Coronary artery (tissue), 2 donors: ENCODE measurements around the gene PIK3R2.

ENCODE experiments used
- DNase-seq: peaks from one replicate; pipeline ENCODE4 v3.0.0-alpha.2; 2017; ENCODE audit warnings: low spot score
- H3K27ac ChIP-seq, 2 donors: fragments of 200-600 bp; sonication (generic); one replicate each; pipeline ENCODE4 v1.5.1; 2016 to 2019
- H3K4me3 ChIP-seq: fragments of 200-600 bp; sonication (generic); 2 replicates; pipeline ENCODE4 v1.5.1; 2016; ENCODE audit warnings: mild to moderate bottlenecking, moderate library complexity
- TF ChIP-seq, protein P1 (sequence below): fragments of 200-600 bp; sonication (generic); IDR thresholded peaks from one replicate; pipeline ENCODE4 v1.5.1; 2019; ENCODE audit warnings: antibody characterized with exemption

PIK3R2 gene

DNA sequence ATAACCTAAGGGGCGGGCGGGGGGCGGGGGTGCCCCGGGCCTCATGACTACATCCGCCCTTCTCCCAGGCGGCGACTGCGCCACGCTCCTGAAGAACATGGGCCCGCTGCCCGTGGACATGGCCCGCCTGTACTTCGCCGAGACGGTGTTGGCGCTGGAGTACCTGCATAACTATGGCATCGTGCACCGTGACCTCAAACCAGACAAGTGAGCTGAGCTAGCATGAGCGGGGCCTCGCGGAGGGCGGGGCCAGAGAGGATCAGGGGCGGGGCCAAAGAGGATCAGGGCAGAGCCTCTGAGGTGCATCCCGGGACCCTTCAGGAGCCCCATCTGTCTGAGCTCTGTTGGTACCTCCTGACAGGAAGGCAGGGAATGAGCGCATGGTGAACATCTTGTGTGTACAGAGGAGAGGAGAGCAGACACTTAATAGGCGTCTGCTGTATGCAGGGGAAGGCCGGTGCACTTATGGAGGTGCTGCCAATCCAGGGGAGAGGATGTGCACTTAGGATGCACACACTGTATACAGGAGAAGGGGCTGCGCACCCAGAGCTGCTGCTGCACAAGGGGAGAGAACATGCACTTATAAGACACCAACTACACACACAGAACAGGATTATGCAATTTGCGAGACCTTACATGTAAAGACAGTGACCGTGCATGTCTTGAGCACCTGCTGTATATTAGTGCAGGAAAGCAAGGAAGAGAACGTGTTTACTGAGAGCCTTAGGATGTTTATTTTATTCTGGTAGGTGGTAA is 20.9 kb upstream of the PIK3R2 start:
- no peak for DNase-seq
- H3K27ac ChIP-seq, result no peak overlapping the region
- TF ChIP-seq, protein P1, sequence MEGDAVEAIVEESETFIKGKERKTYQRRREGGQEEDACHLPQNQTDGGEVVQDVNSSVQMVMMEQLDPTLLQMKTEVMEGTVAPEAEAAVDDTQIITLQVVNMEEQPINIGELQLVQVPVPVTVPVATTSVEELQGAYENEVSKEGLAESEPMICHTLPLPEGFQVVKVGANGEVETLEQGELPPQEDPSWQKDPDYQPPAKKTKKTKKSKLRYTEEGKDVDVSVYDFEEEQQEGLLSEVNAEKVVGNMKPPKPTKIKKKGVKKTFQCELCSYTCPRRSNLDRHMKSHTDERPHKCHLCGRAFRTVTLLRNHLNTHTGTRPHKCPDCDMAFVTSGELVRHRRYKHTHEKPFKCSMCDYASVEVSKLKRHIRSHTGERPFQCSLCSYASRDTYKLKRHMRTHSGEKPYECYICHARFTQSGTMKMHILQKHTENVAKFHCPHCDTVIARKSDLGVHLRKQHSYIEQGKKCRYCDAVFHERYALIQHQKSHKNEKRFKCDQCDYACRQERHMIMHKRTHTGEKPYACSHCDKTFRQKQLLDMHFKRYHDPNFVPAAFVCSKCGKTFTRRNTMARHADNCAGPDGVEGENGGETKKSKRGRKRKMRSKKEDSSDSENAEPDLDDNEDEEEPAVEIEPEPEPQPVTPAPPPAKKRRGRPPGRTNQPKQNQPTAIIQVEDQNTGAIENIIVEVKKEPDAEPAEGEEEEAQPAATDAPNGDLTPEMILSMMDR, result no peak
- H3K4me3 ChIP-seq, result no peak overlapping the region

DNA sequence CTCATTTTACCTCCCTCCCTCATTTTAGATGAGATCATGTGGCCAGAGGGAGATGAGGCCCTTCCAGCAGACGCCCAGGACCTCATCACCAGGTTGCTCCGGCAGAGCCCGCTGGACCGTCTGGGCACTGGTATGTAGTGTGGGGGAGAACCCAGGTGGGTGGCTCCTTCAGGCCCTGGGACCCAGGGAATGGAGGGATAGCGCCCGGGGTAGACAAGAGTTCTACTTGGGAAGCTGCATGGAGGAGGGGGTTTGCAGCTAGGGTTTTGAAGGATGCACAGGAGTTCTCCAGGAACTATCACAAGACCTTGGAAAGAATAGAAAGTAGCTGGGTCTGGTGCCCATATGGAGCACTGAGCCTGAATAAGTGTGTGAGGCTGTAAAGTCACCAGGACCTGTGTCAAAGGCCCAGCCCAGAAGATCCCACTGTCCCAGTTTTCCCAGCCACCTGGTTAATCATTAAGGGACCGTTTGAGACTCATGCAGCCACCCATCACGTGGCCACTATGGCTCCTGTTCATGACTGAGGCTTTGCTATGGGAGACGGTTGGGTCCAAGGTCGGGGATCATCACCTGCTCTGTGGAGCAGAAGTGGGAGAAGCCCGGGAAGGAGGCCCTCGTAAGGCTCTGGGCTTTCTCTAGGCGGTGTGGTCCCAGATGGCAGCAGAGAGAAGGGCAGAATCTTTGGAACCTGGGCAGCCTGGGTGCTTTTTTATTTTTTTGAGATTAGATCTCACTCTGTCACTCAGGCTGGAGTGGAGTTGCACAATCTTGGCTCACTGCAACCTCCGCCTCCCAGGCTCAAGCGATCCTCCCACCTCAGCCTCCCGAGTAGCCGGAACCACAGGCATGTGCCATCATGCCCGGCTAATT is 17.0 kb upstream of the PIK3R2 start:
- H3K27ac ChIP-seq, result no peak overlapping the region
- TF ChIP-seq, protein P1, result no peak

DNA sequence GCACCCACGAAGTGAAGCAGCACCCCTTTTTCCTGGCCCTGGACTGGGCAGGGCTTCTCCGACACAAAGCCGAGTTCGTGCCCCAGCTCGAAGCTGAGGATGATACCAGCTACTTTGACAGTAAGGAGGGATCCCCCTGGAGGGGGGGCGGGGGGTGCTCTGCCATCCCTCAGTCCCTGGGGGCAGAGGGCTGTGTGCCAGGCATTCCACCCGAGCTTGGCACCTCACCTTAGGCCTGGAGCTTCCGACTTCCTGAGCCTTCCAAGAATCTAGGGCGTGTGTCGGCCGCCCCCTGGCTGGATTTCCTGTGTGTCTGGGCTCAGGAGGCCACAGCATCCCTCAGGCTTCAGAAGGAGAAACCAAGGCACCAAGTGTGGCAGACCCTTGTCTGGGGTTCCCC is 15.7 kb upstream of the PIK3R2 start:
- no peak overlapping the region for H3K4me3 ChIP-seq
- TF ChIP-seq, protein P1, result no peak
- no peak for DNase-seq
- no peak overlapping the region for H3K27ac ChIP-seq

More for the DNA sequence above, 17.0 kb upstream of the PIK3R2 start:
- DNase-seq, result no peak
- no peak overlapping the region for H3K4me3 ChIP-seq

DNA sequence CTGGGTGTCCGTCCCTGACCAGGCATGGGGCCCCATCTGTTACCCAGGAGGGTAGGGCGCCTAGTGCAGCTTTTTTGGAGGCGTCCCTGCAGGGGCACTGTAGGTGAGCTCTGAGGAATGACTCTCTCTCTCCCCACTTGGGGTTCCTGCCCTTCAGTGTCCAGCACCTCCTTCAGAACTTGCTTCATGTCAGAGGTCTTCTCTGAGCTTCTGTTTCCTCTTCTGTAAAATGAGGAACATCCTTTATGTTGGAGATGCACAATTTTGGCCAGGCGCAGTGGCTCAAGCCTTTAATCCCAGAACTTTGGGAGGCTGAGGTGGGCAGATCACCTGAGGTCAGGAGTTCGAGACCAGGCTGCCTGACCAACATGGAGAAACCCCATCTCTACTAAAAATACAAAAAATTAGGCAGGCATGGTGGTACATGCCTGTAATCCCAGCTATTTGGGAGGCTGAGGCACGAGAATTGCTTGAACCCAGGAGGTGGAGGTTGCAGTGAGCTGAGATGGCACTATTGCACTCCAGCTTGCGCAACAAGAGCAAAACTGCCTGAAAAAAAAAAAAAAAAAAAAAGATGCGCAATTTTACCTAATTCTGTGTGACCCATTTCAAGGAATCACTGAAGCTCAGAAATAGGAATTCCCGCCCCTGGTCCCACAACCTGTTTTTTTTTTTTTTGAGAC is 15.2 kb upstream of the PIK3R2 start:
- Histone ChIP-seq H3K27ac (no peak overlapping the region), H3K4me3 (no peak overlapping the region)
- DNase-seq, result no peak
- TF ChIP-seq, protein P1, result no peak

DNA sequence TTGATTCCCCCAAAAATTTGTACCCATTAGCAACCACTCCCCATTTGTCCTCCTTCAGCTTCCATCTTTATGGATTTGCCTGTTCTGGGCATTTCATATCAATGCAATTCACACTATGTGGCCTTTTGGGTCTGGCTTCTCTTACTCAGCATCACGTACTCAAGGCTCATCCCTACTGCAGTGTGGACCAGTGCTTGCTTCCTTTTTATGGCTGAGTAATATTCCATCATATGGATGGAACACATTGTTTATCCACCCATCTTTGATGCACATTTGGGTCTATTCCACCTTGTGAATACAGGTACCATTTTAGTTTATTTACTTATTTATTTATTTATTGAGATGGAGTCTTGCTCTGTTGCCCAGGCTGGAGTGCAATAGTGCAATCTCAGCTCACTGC is 12.5 kb upstream of the PIK3R2 start:
- DNase-seq, result no peak
- H3K4me3 ChIP-seq, result no peak overlapping the region
- TF ChIP-seq, protein P1, result no peak
- no peak overlapping the region for H3K27ac ChIP-seq

DNA sequence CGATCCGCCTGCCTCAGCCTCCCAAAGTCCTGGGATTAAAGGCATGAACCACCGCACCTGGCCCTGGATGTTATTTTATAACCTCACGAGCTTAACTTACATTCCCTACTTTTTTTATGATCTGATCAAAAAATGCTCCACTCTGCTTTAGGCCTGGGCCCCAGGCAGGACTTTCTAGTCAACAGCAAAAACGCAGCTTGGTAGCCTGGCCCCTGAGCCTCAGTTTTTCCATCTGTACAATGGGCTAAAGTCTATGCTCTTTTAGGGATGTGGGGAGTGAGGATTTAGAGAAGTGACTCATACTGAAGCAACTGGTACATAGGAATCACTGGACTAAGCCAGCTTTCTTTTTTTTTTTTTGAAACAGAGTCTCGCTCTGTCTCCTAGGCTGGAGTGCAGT is 11.9 kb upstream of the PIK3R2 start:
- no peak for DNase-seq
- Histone ChIP-seq H3K27ac (no peak overlapping the region), H3K4me3 (no peak overlapping the region)
- TF ChIP-seq, protein P1, result no peak
